ENCODE measurements around the gene RPS19. TPM values are rescaled to one million over a fixed set of nuclear protein-coding genes. Genes with fewer than 3 reads are reported as not detected.

RPS19 gene
- 100 to 1,000 TPM; 454 to 832 TPM for total RNA-seq

GRCh38 chr19:41859618-41860418 lies at the start of gene RPS19:
Gene RPS19, plus strand, starts transcription at chr19:41860255. Its CDS starts 520 bp downstream, at chr19:41860775.
- no peaks in the 10 kb centered on the region for H3K27me3 ChIP-seq
- peak within 1 kb of the TSS; percentile 86 to 99 (median 97) for H3K27ac ChIP-seq
- no peaks in the 10 kb centered on the region for H3K9me3 ChIP-seq
- peak within 1 kb of the TSS; percentile 64 to 79 for H3K4me3 ChIP-seq
- intact Hi-C loops (cut with DNase I) = no loop called here
- WGBS, 2 donors = 0 to 1% methylated on average over 36 to 68 of the region's 76 CpGs
- peaks cover 7 to 14% of the 10 kb centered on the region in 2 donors for H3K36me3 ChIP-seq (replicated peaks in 1 of 2; ENCODE audit: insufficient read depth in 1 of 2, low read depth in 2 of 2)
- peak; percentile 98 to 99 (median 98) for DNase-seq
- TF ChIP-seq POLR2A (IDR thresholded peaks at IDR 0.05) (peak; percentile 84 to 88 (median 85)), CTCF (IDR thresholded peaks at IDR 0.05) (peak; percentile 38 to 94 (median 88))
- peaks cover 39% of the 10 kb centered on the region for H3K4me1 ChIP-seq
- ATAC-seq = peak; percentile 90

- ATAC-seq (no peak), DNase-seq (no peak)
- Histone ChIP-seq H3K36me3 (replicated peaks in 1 of 2; ENCODE audit: insufficient read depth in 1 of 2, low read depth in 2 of 2) (no peaks in the 10 kb centered on the region), H3K9me3 (no peaks in the 10 kb centered on the region), H3K27me3 (no peaks in the 10 kb centered on the region), H3K4me1 (no peaks in the 10 kb centered on the region), H3K27ac (no peak overlapping the region), H3K4me3 (no peak overlapping the region)
- TF ChIP-seq POLR2A (IDR thresholded peaks at IDR 0.05) (no peak), CTCF (IDR thresholded peaks at IDR 0.05) (no peak)
- 51% methylated on average over 4 of the region's 4 CpGs; no CpG with 5 or more reads in 1 of the 2 donors for WGBS, 2 donors
- intact Hi-C loops (cut with DNase I) = no loop called here
Measured at GRCh38 chr19:41810301-41810700, 49.8 kb upstream of the RPS19 start.

GRCh38 chr19:41811036-41811435 lies 49.0 kb upstream of the RPS19 start:
- no peak for TF ChIP-seq CTCF (IDR thresholded peaks at IDR 0.05)
- no peak for TF ChIP-seq POLR2A (IDR thresholded peaks at IDR 0.05)
- WGBS, 2 donors = 54 to 71% methylated on average over 1 to 3 of the region's 3 CpGs

GRCh38 chr19:41811981-41812380 lies 48.1 kb upstream of the RPS19 start:
- Histone ChIP-seq H3K27ac (no peak overlapping the region), H3K9me3 (no peaks in the 10 kb centered on the region), H3K36me3 (replicated peaks in 1 of 2; ENCODE audit: insufficient read depth in 1 of 2, low read depth in 2 of 2) (no peaks in the 10 kb centered on the region), H3K4me3 (no peak overlapping the region), H3K27me3 (no peaks in the 10 kb centered on the region), H3K4me1 (no peaks in the 10 kb centered on the region)
- ATAC-seq (no peak), DNase-seq (no peak)
- TF ChIP-seq POLR2A (IDR thresholded peaks at IDR 0.05) (no peak), CTCF (IDR thresholded peaks at IDR 0.05) (no peak)
- WGBS, 2 donors = 68 to 76% methylated on average over 2 to 3 of the region's 3 CpGs
- intact Hi-C loops (cut with DNase I) = no loop called here

More at GRCh38 chr19:41811036-41811435, 49.0 kb upstream of the RPS19 start:
- no peak overlapping the region for H3K27ac ChIP-seq
- intact Hi-C loops (cut with DNase I) = no loop called here
- no peaks in the 10 kb centered on the region for H3K36me3 ChIP-seq (replicated peaks in 1 of 2; ENCODE audit: insufficient read depth in 1 of 2, low read depth in 2 of 2)
- DNase-seq = peak in 1 of 4 donors; percentile 54
- H3K9me3 ChIP-seq = no peaks in the 10 kb centered on the region
- H3K4me3 ChIP-seq = no peak overlapping the region
- no peaks in the 10 kb centered on the region for H3K27me3 ChIP-seq
- no peak for ATAC-seq
- H3K4me1 ChIP-seq = no peaks in the 10 kb centered on the region
